NCI-H2081 treated with DMSO at 0.1 percent for 48 hours (cell line): ENCODE results near the gene SMYD3.
"Not testable (repeated sequence)": the region's sequence is repeated elsewhere in the genome, so short reads cannot be mapped to it uniquely, and the experiment has no call there.

Source experiments
- DNase-seq: peaks from one replicate; lab custom pipeline; 2025; lab: John Stamatoyannopoulos, UW

SMYD3 gene

DNA sequence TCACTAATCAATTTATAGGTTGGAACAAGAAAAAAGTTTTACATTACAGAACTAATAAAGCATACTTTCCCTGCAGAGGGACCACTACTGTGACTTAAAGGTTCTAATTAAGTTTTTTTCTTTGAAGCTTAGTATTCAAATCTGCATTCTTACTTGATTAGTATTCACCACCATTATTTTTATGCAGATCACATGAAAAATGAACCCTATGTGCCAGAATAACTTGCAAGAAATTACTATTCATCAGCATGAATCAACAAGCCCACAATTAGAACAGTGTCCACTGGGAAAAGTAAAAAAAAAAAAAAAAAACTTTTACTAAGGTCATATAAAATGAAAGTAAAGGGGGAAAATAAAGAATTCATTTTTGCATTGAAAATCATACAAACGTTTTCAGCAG lies 90.8 kb downstream of the SMYD3 start:
- no peak for DNase-seq

DNA sequence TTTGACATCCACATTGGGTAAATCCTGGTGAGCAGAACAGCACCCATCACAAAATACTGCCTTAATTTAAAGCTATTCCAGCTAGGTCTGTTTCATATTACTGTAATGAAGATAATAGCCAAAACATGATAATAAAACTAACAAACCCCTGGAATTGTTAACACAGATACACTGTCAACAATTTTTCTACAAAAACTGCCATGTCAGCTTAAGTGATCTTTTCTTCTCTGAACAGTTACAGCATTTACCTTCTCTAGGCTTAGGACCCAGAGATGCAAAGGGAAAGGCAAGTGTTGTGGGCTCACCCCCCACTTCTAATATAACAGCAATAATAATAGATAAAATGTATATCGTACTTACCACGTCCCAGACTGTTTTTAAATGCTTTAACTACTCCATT lies 92.1 kb downstream of the SMYD3 start:
- DNase-seq: no peak

DNA sequence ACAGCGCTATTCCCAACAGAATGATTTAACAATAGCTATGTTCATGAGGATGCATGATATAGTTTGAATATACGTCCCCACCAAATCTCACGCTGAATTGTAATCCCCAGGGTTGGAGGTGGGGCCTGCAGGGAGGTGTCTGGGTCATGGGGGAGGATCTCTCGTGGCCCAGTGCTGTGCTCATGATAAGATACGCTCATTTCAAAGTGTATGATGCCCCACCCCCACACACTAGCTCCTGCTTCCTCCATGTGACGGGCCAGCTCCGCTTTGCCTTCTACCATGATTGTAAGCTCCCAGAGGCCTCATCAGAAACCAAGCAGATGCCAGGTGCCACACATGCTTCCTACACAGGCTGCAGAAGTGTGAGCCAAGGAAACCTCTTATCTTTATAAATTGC lies 93.6 kb downstream of the SMYD3 start:
- no peak for DNase-seq

DNA sequence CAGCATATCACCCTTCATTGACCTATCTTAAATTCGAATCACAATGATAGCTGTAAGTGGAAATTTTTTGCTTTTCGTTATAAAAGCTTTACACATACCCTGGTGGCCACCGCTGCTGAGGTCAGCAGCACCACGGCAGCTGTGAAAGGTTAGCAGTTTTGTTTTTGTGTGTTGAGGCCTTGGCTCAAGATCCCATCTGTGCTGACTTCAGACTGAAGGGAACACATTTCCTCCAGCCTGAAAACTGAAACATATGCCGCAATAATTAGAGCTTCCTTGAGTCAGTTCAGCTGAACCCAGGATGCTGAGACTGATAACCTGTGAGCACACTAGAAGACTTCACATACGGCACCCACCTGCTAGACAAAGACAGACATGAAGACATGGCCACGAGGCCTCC lies 103.0 kb downstream of the SMYD3 start:
- DNase-seq: no peak

DNA sequence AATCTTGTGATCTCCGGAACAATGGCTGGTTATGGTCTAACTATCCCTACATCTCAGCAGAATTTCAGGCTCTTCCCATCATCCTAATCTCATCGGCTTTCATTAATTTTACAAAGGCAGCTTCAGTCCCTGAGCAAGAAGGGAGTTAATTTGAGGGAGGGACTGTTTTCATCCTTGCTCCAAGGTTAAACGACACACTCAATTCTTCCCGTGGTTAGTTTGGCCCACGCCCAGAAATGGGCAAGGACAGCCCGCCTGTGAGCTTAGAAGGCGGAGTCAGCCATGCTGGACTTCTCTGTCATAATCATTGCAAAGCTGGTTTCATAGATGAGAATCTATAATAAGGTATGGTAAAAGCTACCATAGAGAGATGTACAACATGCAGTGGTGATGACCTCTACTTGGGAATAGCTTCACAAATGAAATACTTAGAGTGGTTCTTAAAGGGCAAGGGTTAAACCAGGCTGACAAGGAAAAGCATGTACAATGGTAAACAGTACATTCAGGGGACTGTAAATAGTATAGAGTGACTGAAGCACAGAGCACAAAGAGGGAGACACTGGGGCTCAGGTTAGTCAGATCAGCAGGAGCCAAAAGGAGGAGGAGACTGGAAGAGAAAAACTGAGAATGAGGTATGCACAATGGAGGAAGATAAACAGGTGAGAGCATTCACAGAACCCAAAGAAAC lies 108.8 kb downstream of the SMYD3 start:
- DNase-seq: no peak

DNA sequence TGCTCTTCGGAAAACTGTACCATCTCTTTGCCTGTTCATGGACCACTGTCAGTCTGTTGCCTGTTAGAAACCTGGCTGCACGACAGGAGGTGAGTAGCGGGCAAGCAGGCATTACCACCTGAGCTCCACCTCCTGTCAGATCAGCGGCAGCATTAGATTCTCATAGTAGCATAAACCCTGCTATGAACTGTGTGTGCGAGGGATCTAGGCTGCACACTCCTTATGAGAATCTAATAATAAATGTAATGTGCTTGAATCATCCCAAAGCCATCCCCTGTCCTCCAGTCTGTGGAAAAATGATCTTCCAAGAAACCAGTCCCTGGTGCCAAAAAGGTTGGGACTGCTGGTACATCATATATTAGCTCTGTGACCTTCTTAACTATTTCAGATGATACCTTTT lies 110.0 kb downstream of the SMYD3 start:
- DNase-seq: no peak

DNA sequence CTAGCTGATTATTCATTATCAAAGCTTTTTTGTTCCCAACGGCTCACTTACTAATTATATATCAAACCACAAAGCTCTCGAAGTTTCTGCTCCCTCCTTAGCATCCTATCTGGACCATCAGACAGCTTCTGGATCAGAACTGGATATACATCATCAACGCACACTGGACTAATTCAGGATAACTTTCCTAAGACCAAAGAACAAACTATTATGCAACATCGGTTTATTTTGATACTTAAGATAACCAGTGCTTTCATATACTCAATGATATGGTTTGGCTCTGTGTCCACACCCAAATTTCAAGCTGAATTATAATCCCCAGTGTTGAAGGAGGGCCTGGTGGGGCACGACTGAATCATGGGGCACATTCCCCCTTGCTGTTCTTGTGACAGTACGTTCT lies 110.8 kb downstream of the SMYD3 start:
- no peak for DNase-seq

DNA sequence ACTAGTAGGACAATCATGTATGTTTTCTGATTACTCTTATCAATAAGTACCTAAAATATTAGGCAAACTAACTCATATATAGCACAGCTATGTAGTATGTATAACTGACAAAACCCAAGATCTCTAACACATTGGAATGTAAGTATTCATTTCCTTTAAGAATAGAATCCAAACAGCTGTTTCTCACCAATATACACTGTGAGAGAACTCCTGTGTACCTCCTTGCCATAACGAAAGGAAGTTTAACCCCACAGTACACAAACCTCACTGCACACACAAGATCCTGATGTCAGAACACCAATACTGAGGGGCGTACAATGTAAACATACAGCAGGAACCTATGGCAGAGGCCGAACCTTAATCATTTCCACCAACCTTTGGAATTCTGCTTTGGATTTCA lies 113.0 kb downstream of the SMYD3 start:
- no peak for DNase-seq

DNA sequence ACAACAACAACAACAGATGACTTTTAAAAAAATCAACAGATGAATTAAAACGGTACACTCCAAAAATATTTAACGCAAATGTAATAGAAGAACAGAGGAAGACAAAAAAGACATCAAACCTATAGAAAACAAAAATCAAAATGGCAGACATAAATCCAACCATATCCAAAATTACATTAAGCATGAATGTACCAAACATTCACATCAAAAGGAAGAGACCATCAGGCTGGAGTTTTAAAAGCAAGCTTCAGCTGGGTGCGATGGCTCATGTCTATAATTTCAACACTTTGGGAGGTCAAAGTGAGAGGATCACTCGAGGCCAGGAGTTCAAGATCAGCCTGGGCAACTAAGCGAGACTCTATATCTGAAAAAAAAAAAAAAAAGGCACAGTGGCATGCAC lies 116.2 kb downstream of the SMYD3 start:
- no peak for DNase-seq

DNA sequence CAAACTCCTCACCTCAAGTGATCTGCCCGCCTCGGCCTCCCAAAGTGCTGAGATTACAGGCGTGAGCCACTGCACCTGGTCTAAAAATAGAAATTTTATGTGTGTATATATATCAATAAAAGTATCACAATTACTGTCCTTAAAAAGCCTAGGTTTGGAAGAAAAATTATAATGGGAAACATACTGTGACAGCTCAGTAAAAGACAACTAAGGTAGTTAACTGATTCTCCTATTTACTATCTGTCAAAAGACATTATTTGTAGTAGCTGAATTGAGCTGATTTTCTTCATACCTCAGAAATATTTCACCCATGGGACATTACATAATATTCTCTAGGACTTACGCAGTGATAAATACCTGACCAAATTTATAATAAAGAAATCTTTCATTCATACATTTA lies 122.5 kb downstream of the SMYD3 start:
- no peak for DNase-seq

DNA sequence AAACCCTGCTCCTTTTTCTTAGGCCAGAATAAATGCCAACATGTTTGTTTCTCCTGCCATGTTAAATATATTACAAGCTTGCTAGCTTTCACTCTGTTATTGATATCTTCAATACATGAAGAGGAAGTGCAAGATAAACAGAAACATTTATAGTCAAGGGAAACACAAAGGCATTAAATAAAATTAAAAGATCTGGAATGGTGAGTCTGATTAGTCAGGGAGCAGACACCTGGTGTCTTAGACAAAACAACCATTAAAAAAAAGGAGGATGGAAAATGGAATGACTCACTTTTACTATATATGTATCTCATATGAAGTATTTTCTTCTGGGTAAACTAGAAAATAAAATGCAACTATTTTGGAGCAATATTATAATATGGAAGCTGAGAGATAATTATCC lies 123.3 kb downstream of the SMYD3 start:
- no peak for DNase-seq

DNA sequence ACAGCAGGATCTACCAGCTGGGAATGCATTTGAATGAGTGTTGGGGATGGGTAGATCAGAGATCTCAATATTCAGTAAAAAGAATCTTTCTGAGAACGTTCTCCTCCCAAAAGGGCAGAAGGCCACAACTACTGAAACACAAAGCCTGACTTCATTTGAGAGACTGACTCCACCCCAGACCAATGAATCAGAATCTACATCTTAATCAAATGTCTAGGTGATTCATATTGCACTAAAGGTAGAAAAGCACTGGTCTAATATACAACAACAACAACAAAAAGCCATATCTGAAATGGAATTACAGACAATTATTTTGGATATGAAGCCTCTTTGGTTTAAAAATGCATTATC lies 123.9 kb downstream of the SMYD3 start:
- no peak for DNase-seq

DNA sequence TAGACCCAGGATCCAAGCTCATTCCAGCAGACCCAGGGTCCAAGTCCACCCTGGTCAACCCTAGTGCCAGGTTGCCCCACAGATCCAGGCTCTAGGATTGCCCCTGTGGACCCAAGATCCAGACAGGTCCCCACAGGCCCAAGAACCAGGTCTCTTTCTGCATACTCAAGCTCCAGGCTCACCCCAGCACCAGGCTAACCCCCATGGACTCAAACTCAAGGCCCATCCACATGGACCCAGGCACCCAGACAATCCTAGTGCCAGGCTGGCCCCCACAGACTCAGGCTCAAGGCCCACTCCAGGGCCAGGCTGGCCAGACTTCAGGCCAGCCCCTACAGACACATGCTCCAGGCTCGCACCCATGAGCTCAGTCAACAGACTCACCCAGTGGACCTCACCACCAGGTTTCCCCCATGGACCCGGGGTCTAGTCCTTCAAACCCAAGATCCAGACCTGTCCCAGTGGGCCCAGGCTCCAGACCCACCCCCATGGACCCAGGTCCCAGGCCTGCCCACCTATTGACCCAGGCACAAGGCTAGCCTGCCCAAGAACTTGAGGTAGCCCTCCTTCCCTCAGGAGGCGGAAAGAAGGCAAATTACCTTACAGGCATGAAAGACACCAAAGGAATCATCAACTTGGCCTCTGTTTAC lies 124.4 kb downstream of the SMYD3 start:
- DNase-seq: no peak

DNA sequence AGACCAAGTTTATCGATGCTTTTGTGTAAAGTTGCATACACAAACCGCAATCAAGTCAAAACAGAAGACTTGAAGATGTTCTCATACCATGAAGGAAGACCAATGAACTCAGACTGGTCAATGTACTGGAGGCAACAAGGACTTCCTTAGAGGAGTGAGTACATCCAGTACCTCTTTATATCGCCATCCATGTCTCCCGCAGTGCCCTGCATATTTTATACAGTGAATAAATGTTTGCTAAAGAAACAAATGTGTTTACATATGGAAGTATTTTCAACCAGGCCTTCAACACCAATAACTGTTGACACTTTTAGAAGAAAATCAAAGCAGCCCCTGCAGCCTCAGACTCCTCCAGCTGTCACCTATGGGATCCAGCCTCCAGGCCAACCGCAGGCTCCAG lies 125.6 kb downstream of the SMYD3 start:
- no peak for DNase-seq

DNA sequence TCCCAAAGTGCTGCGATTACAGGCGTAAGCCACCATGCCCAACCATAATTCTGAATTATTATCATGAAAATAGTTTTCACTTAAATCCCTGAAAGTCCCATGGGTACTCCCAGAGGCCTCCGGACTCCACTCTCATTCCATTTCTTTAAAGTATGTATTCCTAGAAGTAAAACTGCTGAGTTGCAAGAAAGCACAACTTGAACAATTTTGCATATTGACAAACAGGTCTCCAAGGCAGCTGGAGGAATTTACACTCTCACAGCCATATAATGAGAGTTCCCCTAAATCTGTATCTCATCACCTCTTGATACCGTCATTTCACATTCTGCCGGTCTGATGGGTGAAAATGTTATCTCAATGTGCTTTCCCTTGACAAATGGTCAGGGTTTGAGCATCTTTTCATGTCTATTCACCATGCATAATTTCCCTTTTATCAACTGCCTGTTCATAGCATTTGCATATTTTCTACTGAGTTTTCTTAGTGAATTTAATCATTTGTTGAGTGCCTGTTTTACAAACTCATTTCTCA lies 129.4 kb downstream of the SMYD3 start:
- DNase-seq: no peak

DNA sequence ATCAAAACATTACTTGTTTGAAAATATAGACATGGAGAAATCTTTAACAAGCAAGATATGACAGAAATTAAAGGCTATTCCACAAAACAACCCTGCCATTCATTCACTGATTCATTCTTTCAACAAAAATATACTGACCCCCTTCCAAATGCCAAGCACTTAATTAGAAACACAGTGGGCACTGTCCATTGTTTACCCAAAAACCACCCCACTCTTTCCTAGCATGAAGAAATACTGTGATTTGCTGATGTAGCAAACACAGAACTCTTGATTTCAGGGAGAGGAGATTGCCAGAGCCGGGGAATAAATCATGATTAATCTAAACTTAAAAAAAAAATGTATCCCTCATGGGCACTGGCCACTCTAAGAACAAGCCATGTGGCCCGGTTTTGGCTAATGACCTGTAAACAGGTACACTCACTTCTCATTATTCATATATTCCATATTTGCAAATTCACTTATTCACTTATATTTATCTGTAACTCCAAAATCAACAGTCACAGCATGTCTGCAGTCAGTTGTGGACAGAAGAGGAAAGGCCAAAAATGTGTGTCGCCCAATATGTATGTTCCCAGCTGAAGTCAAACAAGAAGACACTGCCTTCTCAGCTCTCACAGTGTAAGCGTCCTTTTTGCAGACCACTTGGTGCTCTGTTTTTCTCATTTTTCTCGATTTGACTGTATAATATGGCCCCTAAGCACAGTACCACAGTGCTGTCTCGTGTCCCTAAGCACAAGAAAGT lies 133.1 kb downstream of the SMYD3 start:
- no peak for DNase-seq

DNA sequence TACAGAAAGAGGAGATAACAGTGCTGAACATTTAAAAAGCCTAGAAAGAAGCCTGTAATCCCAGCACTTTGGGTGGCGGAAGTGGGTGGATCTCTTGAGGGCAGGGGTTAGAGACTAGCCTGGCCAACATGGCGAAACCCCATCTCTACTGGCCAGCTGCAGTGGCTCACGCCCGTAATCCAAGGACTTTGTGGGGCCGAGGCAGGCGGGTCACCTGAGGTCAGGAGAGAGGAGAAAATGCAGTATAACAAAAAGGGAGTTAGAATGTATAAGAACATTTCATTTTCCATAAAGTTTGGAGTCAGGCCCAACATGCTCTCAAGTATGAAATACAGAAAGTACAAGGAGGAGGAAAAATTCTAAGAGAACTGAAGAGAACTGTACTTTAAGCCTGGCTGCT lies 134.5 kb downstream of the SMYD3 start:
- DNase-seq: no peak

DNA sequence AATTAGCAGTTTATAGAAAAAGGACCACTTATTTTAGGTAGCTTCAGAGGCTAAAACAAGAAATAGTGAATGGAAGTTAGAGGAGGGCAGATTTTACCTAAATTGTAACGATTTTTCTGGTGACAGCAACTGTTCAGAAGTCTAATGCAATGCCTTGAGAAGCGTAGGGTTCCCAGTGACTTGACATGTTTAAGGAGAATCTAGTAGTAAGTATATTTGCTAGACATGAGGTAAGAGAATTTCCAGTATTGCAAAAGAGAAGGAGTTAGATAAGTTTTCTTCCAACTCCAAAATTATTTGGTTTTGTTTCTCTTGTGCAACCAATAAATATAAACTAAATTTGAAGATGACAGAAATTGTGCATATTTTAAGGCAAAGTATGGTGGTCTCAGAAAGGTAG lies 140.0 kb downstream of the SMYD3 start:
- DNase-seq: no peak

DNA sequence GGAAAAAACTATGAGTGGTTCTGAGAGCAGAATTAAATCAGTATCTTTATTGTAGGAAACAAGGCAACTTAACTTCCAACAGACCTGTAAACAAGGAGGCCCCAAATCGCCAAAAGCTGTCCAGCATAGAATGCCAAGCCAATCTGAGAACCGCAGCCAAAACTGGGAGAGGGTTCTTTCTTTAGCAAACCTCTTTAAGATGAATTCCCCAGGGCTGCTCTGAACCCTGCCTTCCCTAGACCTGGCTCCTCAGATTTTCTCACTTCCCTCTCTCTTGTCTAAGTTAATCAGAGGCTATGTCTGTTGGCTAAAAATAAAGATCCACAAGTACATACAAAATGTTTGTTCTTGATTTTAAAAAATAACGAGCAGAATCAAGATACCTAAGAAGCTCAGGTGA lies 141.4 kb downstream of the SMYD3 start:
- DNase-seq: no peak

DNA sequence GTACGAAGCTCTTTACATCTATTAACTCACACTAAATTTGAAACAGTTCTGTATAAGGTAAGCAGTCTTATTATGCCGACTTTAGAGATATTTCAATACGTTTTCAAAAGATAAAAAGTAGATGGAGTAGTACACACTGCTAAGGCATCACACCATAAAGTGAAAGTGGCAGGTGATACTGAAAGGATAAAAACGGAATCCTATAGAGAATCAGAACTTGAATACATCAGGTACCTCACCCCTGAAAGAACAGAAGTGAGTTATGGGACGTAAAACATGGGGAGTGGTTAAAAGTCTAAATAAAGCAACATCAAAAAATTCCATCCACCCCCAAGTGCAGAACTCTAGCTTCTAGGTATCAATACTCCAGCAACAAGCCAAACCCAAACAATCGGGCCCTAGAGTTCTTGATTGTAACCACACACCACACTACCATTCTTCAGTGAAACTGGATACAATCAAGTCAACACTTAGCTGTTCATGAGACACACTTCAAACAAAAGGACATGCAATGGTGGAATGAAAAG lies 142.6 kb downstream of the SMYD3 start:
- no peak for DNase-seq

DNA sequence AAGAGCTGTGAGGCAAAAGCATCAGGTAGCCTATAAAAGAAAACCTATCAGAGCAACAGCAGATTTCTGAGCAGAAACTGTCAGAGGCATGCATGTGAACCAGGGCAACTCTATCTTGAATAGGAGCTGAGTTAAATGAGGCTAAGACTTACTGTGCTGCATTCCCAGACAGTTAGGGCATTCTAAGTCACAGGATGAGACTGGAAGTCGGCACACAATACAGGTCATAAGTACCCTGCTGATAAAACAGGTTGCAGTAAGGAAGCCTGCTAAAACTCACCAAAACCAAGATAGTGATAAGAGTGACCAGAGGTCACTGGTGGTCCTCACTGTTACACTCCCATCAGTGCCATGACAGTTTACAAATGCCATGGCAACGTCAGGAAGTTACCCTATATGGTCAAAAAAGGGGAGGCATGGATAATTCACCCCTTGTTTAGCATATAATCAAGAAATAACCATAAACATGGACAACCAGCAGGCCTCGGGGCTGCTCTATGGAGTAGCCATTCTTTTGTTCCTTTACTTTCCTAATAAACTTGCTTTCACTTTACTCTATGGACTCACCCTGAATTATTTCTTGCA lies 150.0 kb downstream of the SMYD3 start:
- not testable (repeated sequence) for DNase-seq

DNA sequence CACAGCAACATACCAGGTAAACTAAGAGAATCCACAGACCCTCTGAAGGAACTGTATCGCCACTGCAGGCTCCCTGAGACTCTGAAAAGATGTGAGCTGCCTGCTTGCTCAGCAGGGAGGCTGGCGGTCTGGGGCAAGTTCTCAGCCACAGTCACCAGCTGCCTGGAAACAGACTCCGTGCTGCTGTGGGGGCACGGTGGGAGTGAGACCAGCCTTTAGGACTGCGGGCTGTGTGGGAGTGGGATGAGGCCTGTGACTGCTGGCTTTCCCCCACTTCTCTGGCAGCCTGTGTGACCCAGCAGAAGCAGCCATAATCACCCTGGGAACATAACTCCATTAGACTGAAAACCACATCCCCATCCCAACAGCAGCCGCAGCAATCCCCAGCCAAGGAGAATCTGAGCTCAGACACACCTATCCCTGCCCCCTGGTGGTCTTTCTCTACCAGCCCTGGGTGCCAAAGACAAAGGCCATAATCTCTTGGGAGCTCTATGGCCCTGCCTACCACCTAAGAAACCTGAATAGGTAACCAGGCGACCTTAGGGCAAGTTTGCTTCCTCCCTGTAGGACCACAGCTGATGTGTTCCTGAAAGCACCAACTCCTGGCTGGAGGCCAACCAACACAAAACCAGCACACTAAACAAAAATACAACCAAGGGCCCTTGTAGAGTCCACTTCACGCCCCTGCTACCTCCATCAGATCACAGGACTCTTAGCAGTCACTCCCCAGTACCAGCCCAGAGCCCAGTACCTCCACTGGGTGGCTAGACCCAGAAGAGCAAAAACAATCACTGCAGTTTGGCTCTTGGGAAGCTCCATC lies 151.5 kb downstream of the SMYD3 start:
- no peak for DNase-seq
